Ovary (tissue), 9 donors: Measurements from ENCODE around the gene RAB22A. TPM values are rescaled to one million over a fixed set of nuclear protein-coding genes. Genes with fewer than 3 reads are reported as not detected.
"Not testable (repeated sequence)": the region's sequence is repeated elsewhere in the genome, so short reads cannot be mapped to it uniquely, and the experiment has no call there.

ENCODE experiments used
- DNase-seq, 5 donors: peaks; one replicate each; pipeline ENCODE4 v3.0.0-alpha.2; 2019 to 2020
- H3K27ac ChIP-seq, 2 donors: fragments of 200-600 bp; one replicate each; pipeline versions ENCODE4 v1.5.1 to v1.8.0; 2019 to 2022
- H3K27me3 ChIP-seq: fragments of 200-600 bp; one replicate; pipeline ENCODE4 v1.8.0; 2022
- H3K36me3 ChIP-seq: fragments of 200-600 bp; sonication (generic); one replicate; pipeline ENCODE4 v1.5.1; 2019
- H3K4me1 ChIP-seq: one replicate; pipeline ENCODE4 v1.8.1; 2013; ENCODE audit warnings: mild to moderate bottlenecking, moderate library complexity; ENCODE audit not compliant: insufficient read depth
- H3K4me3 ChIP-seq: fragments of 200-600 bp; sonication (generic); one replicate; pipeline ENCODE4 v1.5.1; 2017
- H3K9me3 ChIP-seq, 2 donors: fragments of 200-600 bp in 1 of 2; sonication (generic) in 1 of 2; one replicate each; pipeline versions ENCODE4 v1.5.1 to v1.8.1; 2013 to 2019; ENCODE audit warnings: mild to moderate bottlenecking in 1 of 2, moderate library complexity in 1 of 2
- EP300 ChIP-seq: sonication (generic); formaldehyde crosslinking; IDR thresholded peaks from one replicate; pipeline ENCODE4 v1.6.1; 2017; ENCODE audit warnings: antibody characterized with exemption
- POLR2A ChIP-seq: fragments of 450-650 bp; IDR thresholded peaks from one replicate; pipeline ENCODE4 v1.6.1; 2017; ENCODE audit warnings: antibody characterized with exemption, mild to moderate bottlenecking, moderate library complexity
- WGBS, 3 donors: extraction: QIAGEN DNeasy Blood & Tissue Kit in 1 of 3; methylation state at CpG; one replicate each; pipeline versions ENCODE4 v1.1.5 to v1.1.7; 2013 to 2017; 5-methylcytosine and 5-hydroxymethylcytosine counted together
- intact Hi-C, 4 donors: fragments of 100-400 bp; cut with DNase I; formaldehyde crosslinking; loops; one replicate each; pipeline versions ENCODE4 v1.11.0 to v1.15.1; 2022 to 2023
- polyA plus RNA-seq, 2 donors: library from polyadenylated mRNA; stranded (reverse); fragments of 200-250 nt in 1 of 2; fragments of 350-450 nt in 1 of 2; fragmentation: Illumina TruSeq in 1 of 2; extraction: RNeasy Lipid Tissue Mini Kit (QIAGEN cat#74804) in 1 of 2; gene quantifications; one replicate each; pipeline ENCODE4 v1.2.3, GENCODE V29; 2013 to 2014
- total RNA-seq, 7 donors: library from RNA; depleted of rRNA in 2 of 7; stranded (reverse); fragments of >200 nt in 2 of 7; fragmentation: NEBNext Ultra II Directional in 3 of 7; extraction: Animal tissue kit (Norgen Biotek cat#: 25700) in 3 of 7; gene quantifications; one replicate each; pipeline versions ENCODE4 v1.1.0 to v1.2.4, GENCODE V29; 2016 to 2023
- TF ChIP-seq, protein P1 (sequence below), 3 donors: fragments of 450-650 bp in 2 of 3; fragments of 200-600 bp in 1 of 3; IDR thresholded peaks; one replicate each; pipeline versions ENCODE4 v1.5.1 to v1.8.0; 2016 to 2022; ENCODE audit warnings: antibody characterized with exemption in 3 of 3, mild to moderate bottlenecking in 1 of 3
- donor health status: DM: no; HTN: no; CAD: no; lungs with moderate emphysema.
- donor health status: DM: no; HTN: no; CAD: no.
- donor health status: Bipolar disorder and iron deficiency.
- donor health status: DM: yes; HTN: yes; CAD: no.
- donor health status: DM: no; HTN: no; CAD: no.
- donor health status: DM: yes; HTN: yes; CAD: no.

Gene RAB22A
- total and polyA plus RNA-seq, 9 donors = 6.3 to 25.1 (median 17.9) TPM

DNA sequence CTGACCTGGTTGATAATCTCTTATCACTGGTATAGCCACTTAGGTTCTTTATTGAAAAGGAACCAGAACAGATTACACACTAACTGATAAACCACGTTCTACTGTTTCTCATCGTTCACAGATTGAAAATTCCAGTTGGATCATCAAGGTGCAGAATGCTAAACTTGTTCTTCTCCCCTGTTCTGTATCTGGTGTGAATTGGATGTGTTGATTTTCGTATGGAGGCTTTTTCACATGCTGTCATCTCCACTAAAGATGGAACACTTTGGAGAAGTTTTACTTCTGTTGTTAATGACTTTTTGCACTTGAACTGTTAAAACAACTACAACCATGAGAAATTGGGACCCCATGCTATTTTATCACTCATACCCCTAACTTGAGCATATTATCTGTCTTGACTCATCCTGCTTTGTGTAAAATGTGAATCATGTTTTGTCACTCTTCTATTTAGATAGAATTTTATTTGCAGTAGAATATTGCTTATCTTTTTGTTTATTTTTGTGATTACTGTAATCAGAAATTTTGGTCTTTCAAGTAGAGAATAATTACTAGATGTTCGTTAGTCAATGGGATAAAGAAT, 97.0 kb downstream of the RAB22A start:
- H3K27ac ChIP-seq = no peak overlapping the region
- H3K27me3 ChIP-seq = no peaks in the 10 kb centered on the region
- TF ChIP-seq, protein P1, sequence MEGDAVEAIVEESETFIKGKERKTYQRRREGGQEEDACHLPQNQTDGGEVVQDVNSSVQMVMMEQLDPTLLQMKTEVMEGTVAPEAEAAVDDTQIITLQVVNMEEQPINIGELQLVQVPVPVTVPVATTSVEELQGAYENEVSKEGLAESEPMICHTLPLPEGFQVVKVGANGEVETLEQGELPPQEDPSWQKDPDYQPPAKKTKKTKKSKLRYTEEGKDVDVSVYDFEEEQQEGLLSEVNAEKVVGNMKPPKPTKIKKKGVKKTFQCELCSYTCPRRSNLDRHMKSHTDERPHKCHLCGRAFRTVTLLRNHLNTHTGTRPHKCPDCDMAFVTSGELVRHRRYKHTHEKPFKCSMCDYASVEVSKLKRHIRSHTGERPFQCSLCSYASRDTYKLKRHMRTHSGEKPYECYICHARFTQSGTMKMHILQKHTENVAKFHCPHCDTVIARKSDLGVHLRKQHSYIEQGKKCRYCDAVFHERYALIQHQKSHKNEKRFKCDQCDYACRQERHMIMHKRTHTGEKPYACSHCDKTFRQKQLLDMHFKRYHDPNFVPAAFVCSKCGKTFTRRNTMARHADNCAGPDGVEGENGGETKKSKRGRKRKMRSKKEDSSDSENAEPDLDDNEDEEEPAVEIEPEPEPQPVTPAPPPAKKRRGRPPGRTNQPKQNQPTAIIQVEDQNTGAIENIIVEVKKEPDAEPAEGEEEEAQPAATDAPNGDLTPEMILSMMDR (IDR thresholded peaks at IDR 0.05) = no peak
- TF ChIP-seq EP300 (no peak), POLR2A (no peak)
- H3K36me3 ChIP-seq = no peaks in the 10 kb centered on the region
- H3K9me3 ChIP-seq = no peaks in the 10 kb centered on the region
- intact Hi-C loops = no loop called here
- DNase-seq = no peak
- 22 to 30% (median 25%) methylated on average over 4 of the region's 4 CpGs for WGBS, 3 donors
- H3K4me3 ChIP-seq = no peak overlapping the region
- peaks cover 6% of the 10 kb centered on the region for H3K4me1 ChIP-seq

DNA sequence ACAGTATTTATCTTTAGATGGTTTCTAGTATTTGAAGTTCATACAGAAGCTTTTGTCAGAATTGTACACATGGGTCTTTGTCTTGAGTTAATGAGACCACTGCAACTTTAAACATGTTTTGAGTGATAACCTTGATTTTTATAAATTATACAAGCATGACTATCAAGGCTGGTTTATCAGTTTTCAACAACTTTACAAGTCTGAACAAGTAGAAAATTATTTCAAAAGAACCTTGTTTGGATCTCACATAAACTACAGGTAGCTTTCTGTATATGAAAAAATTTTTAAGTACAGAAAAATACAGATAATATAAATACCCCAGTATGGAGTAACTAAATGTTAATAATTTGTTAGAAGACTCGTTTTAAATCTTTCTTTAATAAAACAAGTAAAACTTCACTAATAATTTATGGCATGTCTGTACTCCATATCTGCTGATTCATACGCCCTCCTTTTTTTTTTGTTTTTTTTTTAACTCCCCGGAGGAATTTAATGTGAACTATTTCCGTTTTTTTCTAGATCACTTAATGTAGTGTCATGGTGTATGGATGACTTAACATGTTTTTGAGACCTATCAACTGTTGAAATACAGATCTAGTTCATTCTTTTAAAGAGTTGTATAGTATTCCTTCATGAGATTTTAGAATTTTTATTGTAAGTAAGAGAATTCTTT, 97.8 kb downstream of the RAB22A start:
- intact Hi-C loops = no loop called here
- TF ChIP-seq, protein P1 (IDR thresholded peaks at IDR 0.05) = no peak
- TF ChIP-seq POLR2A (no peak), EP300 (no peak)

DNA sequence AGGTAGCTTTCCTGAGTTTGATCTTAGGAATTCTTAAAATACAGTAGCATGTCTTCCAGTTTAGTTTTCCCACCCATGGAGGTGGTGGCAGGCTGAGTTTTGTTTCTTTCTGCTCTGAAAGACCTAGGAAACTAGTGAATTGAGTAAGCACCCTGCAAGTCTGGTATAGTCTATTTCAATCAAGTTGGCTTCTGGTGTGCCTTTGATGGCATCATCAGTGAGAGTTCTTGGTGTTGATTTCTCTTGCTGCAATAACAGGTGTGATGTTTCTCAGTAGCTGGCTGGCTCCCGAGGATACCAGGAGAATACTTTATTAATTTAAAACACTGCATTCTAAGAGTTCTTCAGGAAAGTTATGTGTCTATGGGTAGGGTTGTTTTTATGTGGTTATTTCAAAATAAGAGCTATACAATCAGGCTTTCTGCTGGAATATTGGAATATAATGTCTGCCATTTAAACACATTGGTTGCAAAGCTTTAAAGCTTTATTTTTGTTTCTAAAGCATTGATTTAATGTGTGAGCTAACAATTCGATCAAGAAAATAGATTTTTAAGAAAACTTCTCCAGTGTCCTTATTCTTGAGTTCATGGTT, 98.5 kb downstream of the RAB22A start:
- Histone ChIP-seq H3K9me3 (no peaks in the 10 kb centered on the region), H3K36me3 (no peaks in the 10 kb centered on the region), H3K4me1 (peaks cover 6% of the 10 kb centered on the region), H3K27ac (no peak overlapping the region), H3K27me3 (no peaks in the 10 kb centered on the region), H3K4me3 (no peak overlapping the region)
- no peak for DNase-seq
- TF ChIP-seq, protein P1 (IDR thresholded peaks at IDR 0.05) = no peak
- TF ChIP-seq EP300 = no peak
- no peak for TF ChIP-seq POLR2A
- intact Hi-C loops = no loop called here
- 20 to 31% (median 26%) methylated on average over 2 of the region's 2 CpGs for WGBS, 3 donors

More for the DNA sequence above, 97.8 kb downstream of the RAB22A start:
- Histone ChIP-seq H3K27ac (no peak overlapping the region), H3K9me3 (no peaks in the 10 kb centered on the region), H3K4me1 (peaks cover 6% of the 10 kb centered on the region), H3K27me3 (no peaks in the 10 kb centered on the region), H3K4me3 (no peak overlapping the region), H3K36me3 (no peaks in the 10 kb centered on the region)
- WGBS, 3 donors = 26 to 39% (median 36%) methylated on average over 4 of the region's 4 CpGs
- no peak for DNase-seq

DNA sequence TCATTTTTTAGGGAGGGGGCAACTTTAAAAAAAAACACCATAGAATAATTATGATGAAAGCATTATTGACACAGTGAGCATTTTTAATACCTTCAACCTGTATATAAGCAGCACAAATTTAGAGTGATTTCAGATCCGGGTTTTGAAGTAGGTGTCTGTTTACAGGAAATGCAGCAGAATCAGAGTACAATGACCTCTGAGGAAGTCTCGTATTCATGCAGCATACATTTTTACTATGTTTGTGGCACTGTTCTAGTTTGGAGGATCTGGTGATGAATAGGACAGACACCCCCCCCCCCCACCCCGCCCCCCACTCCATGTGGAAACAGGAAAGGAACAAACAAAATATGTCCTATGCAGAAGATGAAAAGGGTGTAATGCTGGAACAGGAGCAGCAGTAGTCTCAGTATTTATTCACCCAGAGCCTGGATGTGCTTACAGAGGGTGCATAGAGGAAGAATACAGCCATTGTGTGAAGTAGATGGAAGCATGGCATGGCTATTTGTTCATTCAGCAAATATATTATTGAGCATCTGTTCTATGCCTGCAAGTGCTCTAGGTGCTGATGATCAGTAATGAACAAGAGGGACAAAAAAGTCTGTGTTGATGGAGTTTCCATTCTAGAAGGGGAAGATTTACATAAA, 99.2 kb downstream of the RAB22A start:
- DNase-seq = no peak
- Histone ChIP-seq H3K4me3 (no peak overlapping the region), H3K36me3 (no peaks in the 10 kb centered on the region), H3K27me3 (no peaks in the 10 kb centered on the region), H3K27ac (no peak overlapping the region), H3K4me1 (peaks cover 6% of the 10 kb centered on the region), H3K9me3 (no peaks in the 10 kb centered on the region)
- TF ChIP-seq EP300 (no peak), POLR2A (no peak)
- TF ChIP-seq, protein P1 (IDR thresholded peaks at IDR 0.05) = no peak
- WGBS, 3 donors = 29 to 43% (median 40%) methylated on average over 3 of the region's 3 CpGs
- intact Hi-C loops = no loop called here

DNA sequence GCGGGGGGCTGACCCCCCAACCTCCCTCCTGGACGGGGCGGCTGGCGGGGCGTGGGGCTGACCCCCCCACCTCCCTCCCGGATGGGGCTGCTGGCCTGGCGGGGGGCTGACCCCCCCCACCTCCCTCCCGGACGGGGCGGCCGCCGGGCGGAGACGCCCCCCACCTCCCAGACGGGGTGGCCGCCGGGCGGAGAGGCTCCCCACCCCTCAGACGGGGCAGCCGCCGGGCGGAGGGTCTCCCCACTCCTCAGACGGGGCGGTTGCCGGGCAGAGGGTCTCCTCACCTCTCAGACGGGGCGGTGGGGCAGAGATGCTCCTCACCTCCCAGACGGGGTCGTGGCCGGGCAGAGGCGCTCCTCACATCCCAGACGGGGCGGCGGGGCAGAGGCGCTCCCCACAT, 104.7 kb downstream of the RAB22A start:
- intact Hi-C loops = not testable (repeated sequence)
- 95 to 100% methylated on average over 10 to 34 of the region's 35 CpGs; no CpG with 5 or more reads in 1 of the 3 donors for WGBS, 3 donors

DNA sequence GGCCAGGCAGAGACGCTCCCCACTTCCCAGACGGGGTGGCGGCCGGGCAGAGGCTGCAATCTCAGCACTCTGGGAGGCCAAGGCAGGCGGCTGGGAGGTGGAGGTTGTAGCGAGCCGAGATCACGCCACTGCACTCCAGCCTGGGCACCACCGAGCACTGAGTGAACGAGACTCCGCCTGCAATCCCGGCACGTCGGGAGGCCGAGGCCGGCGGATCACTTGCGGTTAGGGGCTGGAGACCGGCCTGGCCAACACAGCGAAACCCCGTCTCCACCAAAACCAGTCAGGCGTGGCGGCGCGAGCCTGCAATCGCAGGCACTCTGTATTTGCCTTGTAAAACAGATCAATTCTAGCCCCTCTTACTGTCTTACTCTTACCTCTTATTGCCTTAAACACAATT, 105.3 kb downstream of the RAB22A start:
- 96 to 98% (median 97%) methylated on average over 18 to 26 of the region's 26 CpGs for WGBS, 3 donors
- intact Hi-C loops, H3K36me3 ChIP-seq, H3K4me1 ChIP-seq, H3K27me3 ChIP-seq, H3K27ac ChIP-seq, H3K4me3 ChIP-seq, DNase-seq, H3K9me3 ChIP-seq: not testable (repeated sequence)

More for the DNA sequence above, 104.7 kb downstream of the RAB22A start:
- not testable (repeated sequence) for H3K9me3 ChIP-seq, H3K27me3 ChIP-seq, DNase-seq, H3K36me3 ChIP-seq, H3K4me1 ChIP-seq, H3K27ac ChIP-seq, H3K4me3 ChIP-seq
